ENCODE data around the gene STPG4.
"Not testable (repeated sequence)": the region's sequence is repeated elsewhere in the genome, so short reads cannot be mapped to it uniquely, and the experiment has no call there.

STPG4 gene

DNA sequence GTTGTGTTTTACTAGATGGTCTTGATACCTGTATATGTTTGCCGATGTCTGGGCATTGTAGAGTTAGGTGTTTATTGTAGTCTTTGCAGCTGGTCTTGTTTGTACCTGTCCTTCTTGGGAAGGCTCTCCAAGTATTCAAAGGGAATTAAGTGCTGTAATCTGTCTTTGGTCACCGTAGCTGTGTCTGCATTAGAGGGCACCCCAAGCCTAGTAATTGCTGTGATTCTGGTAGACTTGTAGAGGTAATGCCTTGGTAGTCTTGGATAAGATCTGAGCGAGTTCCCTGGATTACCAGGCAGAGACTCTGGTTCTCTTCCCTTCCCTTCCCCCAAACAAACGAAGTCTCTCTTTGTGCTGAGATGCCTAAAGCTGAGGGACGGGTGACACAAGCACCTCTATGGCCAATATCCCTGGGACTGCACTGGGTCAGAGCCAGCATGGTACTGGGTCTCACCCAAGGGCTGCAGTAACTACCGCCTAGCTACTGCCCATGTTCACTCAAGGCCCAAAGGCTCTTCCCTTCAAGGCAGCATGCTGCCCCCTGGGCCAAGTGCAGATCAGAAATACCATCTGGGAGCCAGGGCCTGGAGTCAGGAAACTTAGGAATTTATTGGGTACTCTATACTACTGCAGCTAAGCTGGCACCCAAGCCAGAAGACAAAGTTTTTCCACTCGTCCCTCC is 27.1 kb downstream of the STPG4 start:
- DNase-seq (ENCODE audit: low read depth): no peak

DNA sequence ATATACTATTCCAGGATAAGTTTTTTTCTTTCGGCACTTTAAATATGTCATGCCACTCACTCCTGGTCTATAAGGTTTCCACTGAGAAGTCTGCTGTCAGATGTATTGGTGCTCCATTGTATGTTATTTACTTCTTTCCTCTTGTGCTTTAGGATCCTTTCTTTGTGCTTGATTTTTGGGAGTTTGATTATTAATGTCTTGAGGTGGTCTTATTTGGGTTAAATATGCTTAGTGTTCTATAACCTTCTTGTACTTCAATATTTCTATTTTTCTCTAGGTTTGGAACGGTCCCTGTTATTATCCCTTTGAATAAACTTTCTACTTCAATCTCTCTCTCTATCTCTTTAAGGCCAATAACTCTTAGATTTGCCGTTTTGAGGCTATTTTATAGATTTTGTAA is 28.3 kb downstream of the STPG4 start:
- DNase-seq (ENCODE audit: low read depth): no peak

DNA sequence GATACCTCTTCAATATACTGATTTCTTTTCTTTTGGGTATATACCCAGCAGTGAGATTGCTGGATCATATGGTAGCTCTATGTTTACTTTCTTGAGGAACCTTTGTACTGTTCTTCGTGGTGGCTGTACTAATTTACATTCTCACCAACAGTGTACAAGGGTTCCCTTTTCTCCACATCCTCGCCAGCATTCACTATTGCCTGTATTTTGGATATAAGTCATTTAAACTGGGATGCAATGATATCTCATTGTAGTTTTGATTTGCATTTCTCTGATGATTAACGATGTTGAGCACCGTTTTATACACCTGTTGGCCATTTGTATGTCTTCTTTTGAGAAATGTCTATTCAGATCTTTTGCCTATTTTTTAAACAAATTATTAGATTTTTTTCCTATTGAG is 30.4 kb downstream of the STPG4 start:
- DNase-seq (ENCODE audit: low read depth): not testable (repeated sequence)

- DNase-seq (ENCODE audit: low read depth): not testable (repeated sequence)
Measured at GRCh38 chr2:47120424-47120823, 34.7 kb downstream of the STPG4 start.

GRCh38 chr2:47119001-47119400 is 36.1 kb downstream of the STPG4 start:
- peak; percentile 95 for DNase-seq (ENCODE audit: low read depth)

DNA sequence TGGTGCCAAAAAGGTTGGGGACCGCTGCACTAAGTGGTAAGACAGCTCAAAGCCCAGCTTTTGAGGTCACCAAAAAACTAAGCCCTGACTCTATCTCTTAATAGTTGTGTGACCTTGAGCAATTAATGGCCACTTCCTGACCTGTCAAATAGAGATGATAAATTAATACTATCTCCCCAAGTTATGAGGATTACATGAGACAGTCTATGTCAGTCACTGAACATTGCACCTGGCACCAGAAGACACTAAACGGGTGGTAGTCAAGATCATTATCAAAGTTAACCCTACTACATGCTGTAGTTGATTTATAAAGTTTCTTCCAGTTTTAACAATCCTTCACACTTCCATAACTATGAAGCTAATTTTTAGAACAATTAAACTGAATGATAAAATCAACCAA is 36.5 kb downstream of the STPG4 start:
- DNase-seq (ENCODE audit: low read depth): no peak

DNA sequence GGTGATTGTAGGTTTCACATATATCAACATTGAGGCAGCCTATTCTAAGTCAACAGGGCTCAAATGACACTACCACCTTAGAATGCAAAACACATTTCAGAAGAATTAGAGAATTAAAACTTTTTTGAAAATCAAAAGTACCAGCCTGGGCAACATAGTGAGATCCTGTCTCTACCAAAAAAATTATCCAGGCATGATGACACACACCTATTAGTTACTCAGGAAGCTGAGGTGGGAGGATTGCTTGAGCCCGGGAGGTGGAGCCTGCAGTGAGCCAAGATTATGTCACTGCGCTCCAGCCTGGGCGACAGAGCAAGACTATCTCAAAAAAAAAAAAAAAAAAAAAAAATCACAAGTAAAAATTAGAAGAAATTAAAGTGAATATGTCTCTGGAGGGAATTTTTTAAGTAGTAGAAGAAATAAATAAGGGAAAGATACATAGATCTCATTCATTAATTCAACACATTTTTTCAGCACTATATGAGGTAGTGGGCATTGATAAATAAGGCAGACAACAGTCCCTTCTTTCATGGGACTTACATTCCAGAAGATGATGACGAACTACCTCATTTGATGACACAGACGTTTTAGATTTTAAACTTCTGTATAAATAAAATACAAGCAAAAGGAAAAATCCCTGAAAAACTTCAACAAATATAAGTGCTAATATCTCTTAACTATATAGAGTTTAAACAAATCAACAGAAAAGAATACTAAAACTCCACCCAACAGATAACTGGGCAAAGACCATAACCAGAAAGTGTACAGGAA is 42.3 kb downstream of the STPG4 start:
- DNase-seq (ENCODE audit: low read depth): peak; percentile 4

DNA sequence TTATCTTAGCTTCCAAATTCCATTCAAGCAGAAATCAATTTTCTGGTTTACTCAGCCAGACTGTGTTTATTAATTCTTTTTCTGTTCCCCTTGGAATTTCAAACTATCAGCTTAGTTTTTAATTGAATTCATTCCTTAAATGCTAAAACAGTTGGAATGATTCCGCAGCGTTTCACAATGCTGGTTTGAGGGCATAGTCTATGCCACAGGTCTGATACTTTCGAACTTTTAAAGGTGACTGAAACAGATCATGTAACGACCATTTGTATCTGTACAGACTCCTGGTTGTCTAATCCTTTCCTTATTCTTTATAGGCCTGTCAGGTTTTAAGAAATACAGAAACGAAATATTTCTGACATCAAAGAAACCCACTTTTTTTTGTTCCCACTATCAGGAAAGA is 45.4 kb downstream of the STPG4 start:
- DNase-seq (ENCODE audit: low read depth): no peak

GRCh38 chr2:47109007-47109375 is 46.1 kb downstream of the STPG4 start:
- peak; percentile 16 for DNase-seq (ENCODE audit: low read depth)

- DNase-seq (ENCODE audit: low read depth): not testable (repeated sequence)
Measured at GRCh38 chr2:47108267-47109006, 46.7 kb downstream of the STPG4 start.

DNA sequence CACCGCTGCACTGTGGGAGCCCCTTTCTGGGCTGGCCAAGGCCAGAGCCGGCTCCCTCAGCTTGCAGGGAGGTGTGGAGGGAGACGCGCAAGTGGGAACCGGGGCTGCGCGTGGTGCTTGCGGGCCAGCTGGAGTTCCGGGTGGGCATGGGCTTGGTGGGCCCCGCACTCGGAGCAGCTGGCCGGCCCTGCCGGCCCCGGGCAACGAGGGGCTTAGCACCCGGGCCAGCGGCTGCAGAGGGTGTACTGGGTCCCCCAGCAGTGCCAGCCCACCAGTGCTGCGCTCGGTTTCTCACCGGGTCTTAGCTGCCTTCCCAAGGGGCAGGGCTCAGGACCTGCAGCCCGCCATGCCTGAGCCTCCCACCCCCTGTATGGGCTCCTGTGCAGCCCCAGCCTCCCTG is 47.9 kb downstream of the STPG4 start:
- not testable (repeated sequence) for DNase-seq (ENCODE audit: low read depth)

DNA sequence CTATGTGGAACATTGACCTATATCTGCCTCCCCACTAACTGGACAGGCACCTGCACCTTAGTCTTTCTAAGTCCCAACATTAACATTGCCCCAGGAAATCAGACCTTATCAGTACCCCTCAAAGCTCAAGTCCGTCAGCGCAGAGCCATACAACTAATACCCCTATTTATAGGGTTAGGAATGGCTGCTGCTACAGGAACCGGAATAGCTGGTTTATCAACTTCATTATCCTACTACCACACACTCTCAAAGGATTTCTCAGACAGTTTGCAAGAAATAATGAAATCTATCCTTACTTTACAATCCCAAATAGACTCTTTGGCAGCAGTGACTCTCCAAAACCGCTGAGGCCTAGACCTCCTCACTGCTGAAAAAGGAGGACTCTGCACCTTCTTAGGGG is 48.9 kb downstream of the STPG4 start:
- not testable (repeated sequence) for DNase-seq (ENCODE audit: low read depth)

DNA sequence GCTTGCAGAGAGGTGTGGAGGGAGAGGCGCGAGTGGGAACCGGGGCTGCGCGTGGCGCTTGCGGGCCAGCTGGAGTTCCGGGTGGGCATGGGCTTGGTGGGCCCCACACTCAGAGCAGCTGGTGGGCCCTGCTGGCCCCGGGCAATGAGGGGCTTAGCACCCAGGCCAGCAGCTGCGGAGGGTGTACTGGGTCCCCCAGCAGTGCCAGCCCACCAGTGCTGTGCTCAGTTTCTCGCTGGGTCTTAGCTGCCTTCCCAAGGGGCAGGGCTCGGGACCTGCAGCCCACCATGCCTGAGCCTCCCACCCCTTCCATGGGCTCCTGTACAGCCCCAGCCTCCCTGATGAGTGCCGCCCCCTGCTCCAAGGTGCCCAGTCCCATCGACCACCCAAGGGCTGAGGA is 55.4 kb downstream of the STPG4 start:
- DNase-seq (ENCODE audit: low read depth): not testable (repeated sequence)

DNA sequence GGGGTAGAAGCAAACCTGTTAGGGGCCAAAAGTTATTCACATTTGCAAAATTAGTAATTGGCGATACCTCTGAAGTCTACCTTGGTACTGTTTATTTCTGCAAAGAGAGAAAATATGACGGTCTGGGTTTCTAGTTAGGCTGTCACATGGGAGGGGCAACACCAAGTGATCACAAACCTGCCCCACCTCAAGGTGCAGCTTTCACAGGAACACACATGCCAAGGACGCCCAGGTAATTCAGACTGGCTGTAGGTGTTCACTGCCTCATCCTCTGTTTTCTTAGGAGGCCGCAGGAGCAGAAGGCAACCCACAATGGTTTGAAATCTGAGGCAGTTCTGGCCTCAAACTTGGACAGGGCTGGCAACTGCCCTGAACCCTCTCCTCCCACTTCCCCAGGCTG is 56.2 kb downstream of the STPG4 start:
- no peak for DNase-seq (ENCODE audit: low read depth)

DNA sequence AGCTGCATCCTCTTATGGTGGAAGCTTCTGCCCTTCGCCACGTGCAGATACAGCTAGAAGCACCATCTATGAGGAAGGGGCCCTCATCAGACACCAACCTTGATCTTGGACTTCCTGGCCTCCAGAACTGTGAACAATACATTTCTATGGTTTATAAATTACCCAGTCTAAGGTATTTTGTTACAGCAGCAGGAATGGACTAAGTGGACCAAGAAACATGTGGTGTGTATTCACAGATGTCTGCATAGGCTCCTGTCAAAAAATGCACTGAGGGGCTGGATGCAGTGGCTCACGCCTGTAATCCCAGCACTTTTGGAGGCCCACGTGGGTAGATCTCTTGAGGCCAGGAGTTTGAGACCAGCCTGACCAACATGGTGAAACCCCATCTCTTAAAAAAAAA is 57.5 kb downstream of the STPG4 start:
- DNase-seq (ENCODE audit: low read depth): no peak

GRCh38 chr2:47096451-47096850 is 58.7 kb downstream of the STPG4 start:
- DNase-seq (ENCODE audit: low read depth): no peak

- DNase-seq (ENCODE audit: low read depth): no peak
Measured at GRCh38 chr2:47095349-47096020, 59.6 kb downstream of the STPG4 start.

DNA sequence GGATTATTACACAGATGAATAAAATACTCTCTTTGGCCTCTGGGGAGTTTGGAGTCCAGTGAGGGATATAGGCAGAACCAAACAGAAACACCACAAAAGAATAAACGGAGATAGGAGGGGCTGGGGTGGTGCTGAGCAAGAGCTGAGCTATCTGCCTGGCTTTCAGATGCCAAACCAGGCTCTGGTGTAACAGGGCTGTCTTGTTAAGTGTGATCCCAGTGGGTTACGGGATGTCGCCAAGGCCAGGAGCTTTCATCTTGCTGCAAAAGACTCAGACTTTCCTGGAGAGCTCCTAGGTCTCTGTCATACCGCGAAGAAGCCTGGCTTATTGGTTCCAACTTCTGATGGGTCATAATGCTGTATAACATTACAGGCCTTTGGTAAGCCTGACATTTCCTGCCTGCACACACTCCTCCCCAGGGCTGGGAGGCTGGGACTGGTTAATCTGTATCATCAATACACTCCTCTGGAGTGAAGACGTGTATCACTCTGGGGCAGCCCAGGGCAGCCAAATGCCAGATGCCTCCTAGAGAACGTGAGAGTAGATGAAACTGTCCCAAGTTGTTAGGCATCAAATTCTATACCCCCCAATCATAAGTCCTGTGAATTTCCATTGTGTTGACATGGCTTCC is 60.5 kb downstream of the STPG4 start:
- DNase-seq (ENCODE audit: low read depth): peak; percentile 53

GRCh38 chr2:47093626-47094025 is 61.5 kb downstream of the STPG4 start:
- DNase-seq (ENCODE audit: low read depth): no peak

GRCh38 chr2:47092465-47092864 is 62.6 kb downstream of the STPG4 start:
- no peak for DNase-seq (ENCODE audit: low read depth)

- DNase-seq (ENCODE audit: low read depth): peak; percentile 77
Measured at GRCh38 chr2:47091118-47091517, 64.0 kb downstream of the STPG4 start.

DNA sequence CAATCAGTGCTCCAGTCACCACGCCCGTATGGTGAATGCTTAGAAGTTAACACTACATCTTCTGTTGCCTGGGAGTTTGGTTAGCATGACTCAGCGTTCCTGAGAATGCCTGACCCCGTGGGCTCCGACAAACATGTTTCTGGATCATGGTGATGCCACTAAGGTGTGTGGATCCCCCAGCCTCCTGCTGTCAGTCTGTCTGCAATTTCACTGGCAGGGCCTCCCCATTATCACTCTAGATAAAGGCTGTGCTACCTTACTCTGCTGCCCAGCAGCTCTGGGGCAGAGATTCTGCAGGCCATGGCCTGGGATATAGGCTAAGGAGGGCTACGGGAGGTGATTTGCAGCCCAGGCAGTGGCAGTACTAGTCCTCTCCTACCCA is 66.0 kb downstream of the STPG4 start:
- DNase-seq (ENCODE audit: low read depth): peak; percentile 65

All from EH (cell line).